MV-4-11 (cell line): Measurements from ENCODE around the gene P2RX3.
"Not testable (repeated sequence)": the region's sequence is repeated elsewhere in the genome, so short reads cannot be mapped to it uniquely, and the experiment has no call there.

Experiments used
- DNase-seq: peaks from one replicate; lab custom pipeline; 2025; lab: John Stamatoyannopoulos, UW

The P2RX3 gene

GRCh38 chr11:57324886-57325734, 13.0 kb upstream of the P2RX3 start, which contains the start of gene TNKS1BP1:
Gene TNKS1BP1, minus strand, starts transcription at chr11:57324952. Its CDS starts 3,067 bp downstream, at chr11:57321885.
- peak; percentile 95 for DNase-seq

- DNase-seq: no peak
These were observed 12.5 kb upstream of the P2RX3 start for GRCh38 chr11:57325735-57326048.

DNA sequence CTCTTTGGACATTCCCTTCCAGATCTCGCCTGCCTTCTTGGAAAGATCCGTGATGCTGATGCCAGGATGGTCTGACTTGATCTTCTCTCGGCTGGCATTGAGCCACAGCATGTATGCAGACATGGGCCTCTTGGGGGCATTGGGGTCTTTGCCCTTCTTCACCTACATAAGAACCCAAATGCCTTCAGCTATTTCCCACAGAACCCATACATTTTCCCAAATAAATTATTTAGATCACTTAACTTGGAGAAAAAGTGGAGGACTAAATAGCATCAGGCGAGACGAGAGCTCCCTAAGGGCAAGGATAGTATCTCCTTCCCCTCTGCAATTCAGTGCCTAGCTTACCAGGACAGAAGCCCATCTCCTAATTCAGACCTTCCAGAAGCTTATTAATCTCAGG, 10.4 kb upstream of the P2RX3 start:
- DNase-seq: no peak

DNA sequence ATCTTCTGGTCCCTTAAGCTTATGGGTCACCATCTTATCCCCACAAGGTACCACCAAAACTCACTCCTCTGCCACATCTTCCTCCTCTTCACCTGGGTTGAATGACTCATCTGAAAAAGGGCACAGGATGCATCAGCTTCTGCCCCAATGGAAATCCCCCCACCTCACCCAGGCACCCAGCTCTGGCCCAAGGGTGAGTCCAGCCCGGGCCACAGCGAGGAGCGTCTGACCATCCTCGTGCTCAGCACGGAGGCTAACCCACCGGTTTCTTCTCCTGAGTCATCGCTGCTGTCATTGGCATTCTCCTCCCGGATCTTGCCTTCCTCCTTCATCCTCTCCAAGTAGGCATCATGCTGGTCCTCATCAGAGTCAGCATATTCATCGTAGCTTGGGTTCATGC, 8.1 kb upstream of the P2RX3 start:
- DNase-seq: no peak

DNA sequence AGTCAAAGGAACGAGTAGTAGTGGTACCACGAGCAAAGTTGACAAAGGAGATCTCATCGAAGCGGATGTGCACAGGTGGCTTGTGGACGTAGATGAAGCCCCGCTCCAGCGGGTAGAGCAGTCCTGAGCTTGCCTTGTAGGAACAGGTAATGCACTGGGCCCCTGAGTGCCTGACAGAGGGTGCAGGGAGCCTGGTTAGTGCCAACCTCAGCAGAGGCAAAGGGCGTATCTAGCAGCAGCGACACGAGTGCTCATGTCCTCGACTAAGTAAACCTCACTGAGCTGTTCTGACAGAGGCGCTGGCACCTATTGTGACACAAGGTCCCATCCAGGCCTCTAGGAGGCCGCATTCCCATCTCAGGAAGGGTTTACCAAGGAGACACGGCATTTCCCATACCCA, 6.4 kb upstream of the P2RX3 start:
- DNase-seq: no peak

DNA sequence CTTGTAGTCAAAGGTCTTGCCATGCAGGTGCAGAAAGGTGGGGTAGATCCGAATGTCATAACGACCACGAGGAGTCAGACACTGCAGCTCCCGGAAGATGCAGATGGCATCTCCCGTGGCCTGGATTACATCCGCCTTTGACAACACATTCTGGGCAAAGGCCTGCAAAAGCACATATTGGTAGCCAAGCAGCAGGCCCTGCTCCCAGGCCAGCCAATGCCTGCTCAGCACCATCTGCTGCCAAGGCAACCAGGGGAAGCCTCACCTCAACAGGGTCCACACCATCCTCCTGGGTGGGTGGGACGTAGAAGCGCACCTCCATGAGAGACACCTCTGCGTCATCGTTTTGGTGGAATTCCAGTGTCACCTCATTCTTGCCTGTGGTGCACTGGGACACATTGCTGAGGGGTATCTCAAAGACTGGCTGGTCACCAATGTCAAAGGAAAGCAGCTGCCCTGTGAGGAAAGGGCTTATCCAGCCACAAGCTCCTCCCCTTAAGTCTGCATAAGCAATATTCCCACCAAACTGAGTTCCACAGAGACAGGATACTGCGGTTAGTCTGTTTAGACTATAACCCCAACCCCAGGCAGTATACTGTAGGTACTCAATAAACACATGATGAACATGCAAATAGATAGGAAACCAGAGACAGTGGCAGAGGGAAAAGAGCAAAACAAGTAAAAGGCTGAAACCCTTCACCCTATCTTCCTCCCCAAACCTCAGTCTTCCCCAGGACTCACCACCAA, 5.3 kb upstream of the P2RX3 start:
- DNase-seq: no peak

GRCh38 chr11:57335023-57335342, 3.2 kb upstream of the P2RX3 start:
- no peak for DNase-seq

DNA sequence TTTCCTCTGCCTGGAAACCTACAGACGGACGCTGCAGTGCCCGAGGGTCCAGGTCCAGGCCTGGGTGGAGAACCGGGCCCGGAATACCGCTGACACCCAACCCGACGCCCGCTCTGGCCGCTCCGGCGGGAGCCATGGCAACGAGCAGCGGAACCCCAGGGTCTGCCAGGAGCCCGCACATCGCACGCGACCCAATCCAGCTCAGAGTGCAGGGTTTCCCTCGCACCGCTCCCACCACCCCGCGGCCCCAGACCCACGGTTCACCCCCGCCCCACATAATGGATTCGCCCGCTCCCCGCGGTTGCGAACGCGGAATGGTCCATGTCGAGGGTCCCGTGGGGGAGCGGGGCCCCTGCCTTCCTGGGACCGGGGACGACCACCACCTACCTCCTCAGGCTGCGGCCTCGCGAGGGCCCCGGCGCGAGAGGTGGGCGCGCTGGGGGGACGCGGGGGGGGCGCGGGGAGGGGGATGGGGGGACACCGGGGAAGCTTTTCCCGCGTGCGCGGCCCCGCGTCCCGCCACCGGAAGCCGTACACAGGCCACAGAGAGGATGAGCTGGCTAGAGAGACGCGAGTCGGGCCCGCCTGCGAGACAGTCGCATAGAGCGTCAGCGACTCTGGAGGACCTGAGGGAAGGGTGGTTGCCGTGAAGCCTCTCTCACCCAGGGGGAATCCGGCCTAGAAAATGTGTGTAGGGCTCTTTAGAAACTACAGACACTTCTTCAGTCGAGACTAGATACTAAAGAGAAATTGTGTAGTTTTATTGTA, 2.6 kb upstream of the P2RX3 start, which contains the start of gene SSRP1:
SSRP1 (minus strand) TSS at position 550 of the 768 bp plus-strand sequence. CDS start 771 bp downstream, outside the sequence.
- DNase-seq: peak; percentile 83

DNA sequence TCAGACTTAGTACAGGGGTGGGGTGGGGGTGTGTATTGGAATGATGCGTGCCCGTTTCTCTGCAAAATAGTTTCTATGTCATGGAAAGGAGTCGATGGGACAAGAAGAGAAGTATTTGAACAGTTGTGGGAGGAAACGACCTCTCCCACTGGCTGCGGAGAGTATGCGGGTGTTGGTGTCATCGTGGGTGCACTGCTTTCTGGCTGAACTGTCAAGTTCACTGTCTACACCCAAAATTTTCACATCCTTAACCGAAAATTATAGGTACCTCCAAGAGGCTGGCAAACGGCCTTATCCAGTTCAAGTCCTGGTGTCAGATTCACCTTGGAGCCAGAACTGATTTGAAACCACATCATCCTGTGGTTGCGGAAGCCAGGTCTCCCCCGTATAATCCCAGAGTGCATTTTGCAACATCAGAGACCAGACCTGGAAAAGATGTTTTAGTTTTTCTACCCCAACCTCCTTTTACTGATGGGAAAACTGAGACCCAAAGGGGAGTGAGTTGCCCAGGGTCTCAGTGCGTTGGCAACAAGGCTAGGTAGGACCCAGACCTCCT, 2.0 kb upstream of the P2RX3 start:
- no peak for DNase-seq

DNA sequence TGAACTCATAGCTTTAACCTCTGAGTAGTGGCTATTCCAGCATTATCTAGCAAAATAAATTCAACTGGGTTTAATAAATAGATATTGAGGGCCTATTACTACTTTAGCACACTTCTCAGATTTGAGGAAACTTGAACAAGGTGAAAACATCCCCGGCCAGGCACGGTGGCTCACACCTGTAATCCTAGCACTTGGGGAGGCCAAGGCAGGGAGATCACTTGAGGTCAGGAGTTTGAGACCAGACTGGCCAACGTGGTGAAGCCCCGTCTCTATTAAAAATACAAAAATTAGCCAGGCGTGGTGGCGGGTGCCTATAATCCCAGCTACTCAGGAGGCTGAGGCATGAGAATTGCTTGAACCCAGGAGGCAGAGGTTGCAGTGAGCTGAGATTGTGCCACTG, 1.3 kb upstream of the P2RX3 start:
- DNase-seq: not testable (repeated sequence)

DNA sequence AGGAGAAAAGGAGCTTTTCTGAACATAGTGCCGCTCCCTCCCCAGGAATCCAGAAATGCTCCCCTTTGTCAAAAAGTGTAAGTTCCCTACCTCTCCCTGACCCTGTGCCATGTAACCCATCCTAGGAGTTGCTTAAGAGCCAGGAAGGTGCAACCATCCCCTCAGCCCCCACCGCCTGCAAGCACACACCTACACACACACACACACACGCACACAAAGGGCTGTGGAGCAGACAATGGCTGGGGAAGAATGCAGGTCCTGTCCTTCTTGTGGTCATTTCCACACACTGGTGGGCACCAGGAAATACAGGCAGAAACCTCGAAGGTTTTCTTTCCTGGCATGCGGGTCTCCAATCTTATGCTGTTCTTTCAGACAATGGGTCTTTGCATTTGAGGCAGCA, 1.2 kb downstream of the P2RX3 start:
- DNase-seq: no peak

DNA sequence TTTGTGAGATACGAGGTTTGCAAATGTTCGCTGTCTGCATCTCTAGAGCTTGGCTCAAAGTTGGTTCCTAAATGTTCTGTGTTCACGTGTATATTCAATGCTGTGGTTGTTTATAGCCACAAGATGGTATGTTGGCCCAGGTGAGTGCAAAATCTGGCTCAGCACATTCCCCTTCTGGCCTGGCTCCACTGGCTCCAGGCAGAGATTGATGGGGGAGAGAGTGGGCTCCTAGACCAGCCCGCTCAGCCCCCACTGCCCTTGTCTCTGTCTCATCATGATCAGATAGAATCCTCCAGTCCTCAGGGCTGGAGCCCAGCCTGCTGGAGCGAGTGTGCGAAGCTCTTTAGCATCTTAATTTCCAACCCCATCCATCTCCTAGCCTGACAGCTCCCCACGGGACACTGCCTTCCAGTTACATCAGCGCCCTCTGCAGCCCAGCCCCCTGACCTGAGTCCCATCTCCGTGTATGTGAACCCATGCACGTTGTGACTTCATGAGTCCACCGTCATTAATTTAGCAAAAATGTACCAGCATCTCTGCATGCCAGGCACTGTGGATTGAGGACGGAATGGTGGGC, 2.0 kb downstream of the P2RX3 start:
- DNase-seq: no peak

DNA sequence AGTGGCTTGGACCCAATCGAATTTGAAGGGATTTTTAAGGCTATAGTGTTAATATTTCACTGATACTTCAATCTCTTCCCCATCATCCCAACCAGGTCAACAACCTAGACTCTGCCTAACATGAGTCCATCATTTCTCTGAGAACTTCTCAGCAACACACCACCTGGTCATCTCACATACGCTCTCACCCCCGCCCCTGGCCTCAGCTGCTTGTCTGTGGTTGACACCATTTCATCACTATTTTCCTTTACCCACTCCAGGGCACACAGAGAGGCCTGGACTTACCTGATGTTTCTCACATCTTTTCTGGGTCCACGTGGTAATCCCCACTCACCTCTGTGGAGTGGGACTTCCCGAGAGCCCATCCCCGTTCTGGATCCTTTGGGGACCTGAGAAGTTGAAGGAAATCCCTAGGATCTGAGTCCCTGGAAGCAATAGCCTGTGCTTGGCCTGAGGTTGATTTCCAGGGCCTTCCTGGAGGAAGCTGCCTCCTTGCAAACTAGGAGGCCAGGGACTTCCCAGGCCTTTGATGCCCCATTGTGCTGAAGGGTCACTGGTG, 3.2 kb downstream of the P2RX3 start:
- no peak for DNase-seq

- DNase-seq: no peak
These were observed 4.5 kb downstream of the P2RX3 start for GRCh38 chr11:57342702-57343101.

GRCh38 chr11:57343825-57344224, 5.7 kb downstream of the P2RX3 start:
- DNase-seq: peak; percentile 36

DNA sequence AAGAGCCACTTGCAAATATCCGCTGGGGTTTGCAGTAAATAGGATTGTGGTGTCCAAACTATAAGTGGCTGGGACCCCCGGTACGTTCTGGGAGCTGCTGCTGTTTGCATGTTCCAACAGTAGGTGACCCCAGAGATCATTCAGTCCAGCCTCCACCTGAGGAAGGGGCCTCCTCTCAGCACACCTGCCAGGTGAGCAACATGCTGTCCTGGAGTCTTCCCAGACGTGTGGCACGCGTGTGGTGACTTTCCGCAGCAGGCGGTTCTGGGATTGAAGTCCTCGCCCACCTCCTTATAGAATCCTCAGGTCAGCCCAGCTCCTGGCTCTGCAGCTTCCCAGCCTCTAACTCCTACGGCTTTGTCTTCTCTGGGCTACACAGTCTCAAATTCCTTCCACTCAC, 6.7 kb downstream of the P2RX3 start:
- no peak for DNase-seq

DNA sequence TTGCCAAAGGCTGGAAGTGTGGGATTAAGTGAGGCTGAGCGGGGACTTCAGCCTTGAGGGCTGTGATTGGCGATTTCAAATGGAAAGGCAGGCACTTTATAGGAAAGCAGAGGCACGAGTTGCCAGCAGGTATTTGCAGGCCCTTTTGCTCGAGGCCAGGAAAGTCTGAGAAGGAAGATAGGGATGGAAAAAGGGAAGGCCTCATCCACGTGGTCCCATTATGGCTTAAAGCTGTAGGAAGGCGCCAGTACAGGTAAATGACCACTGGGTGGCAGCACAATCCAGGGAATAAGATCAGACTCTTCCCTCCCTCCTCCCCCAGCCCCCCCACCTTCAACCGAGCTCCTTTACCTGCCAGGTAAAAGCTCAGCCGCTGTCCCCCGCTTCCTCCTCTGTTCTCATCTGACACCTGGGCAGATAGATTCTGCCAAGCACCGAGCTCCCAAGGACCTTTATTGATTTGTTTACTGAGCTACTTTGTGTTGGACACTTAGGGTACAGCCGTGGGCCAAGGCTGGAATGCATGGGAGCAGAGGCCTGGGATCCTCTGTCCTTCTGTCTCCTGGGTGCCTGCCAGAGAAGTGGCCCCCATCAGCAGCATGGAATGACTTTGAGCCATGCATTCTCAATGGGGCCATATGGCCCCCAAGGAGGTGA, 7.5 kb downstream of the P2RX3 start:
- DNase-seq: peak; percentile 40

- DNase-seq: no peak
These were observed 9.2 kb downstream of the P2RX3 start for GRCh38 chr11:57347336-57347735.

GRCh38 chr11:57348052-57348451, 9.9 kb downstream of the P2RX3 start:
- no peak for DNase-seq

DNA sequence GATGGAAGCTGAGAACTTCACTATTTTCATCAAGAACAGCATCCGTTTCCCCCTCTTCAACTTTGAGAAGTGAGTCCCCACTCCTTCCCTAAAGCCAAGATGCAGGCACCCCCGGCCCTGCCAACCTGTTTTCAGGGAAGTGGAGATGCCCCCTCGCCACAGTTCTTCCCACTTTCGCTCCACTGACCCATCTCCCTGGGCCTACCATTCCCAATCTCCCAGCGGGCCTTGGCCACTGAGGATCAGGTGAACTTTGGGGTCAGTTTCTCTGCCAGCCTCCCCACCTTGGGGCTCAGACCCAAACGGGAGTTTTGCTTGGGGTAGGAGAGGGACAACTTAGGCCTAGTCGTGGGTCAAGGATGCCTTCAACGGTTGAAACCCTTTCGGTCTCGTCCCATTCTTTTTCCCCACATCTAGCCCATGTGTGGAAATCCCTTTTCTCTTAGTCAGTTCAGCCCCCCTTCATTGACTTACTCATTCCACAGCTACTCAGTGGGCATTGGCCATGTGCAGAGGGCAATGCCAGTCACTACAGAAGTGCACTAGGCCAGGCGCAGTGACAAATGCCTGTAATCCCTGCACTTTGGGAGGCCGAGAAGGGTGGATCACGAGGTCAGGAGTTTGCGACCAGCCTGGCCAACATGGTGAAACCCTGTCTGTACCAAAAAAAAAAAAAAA, 10.6 kb downstream of the P2RX3 start:
- DNase-seq: no peak
